Liver (tissue), 9 donors: Measurements from ENCODE around the gene IP6K2. TPM values are rescaled to one million over a fixed set of nuclear protein-coding genes. Genes with fewer than 3 reads are reported as not detected.
A peak's percentile ranks its signal among the peaks of the same experiment; 100 is the strongest.

Experiments used
- DNase-seq: peaks from one replicate; pipeline ENCODE4 v3.0.0-alpha.2; 2017; ENCODE audit warnings: low spot score
- H3K27ac ChIP-seq, 2 donors: one replicate each; pipeline ENCODE4 v1.7.0; 2013; ENCODE audit warnings: inconsistent platforms in 2 of 2, low read length in 2 of 2, control low read depth in 1 of 2, low read depth in 1 of 2, mild to moderate bottlenecking in 1 of 2
- H3K27me3 ChIP-seq, 4 donors: one replicate each; pipeline versions ENCODE4 v1.6.1 to v1.7.0; 2013; ENCODE audit warnings: low read length in 3 of 4, inconsistent platforms in 1 of 4, mild to moderate bottlenecking in 1 of 4, moderate library complexity in 1 of 4; ENCODE audit not compliant: control insufficient read depth in 4 of 4, insufficient read depth in 4 of 4
- H3K36me3 ChIP-seq, 4 donors: one replicate each; pipeline versions ENCODE4 v1.6.1 to v1.7.0; 2013; ENCODE audit warnings: low read length in 3 of 4, mild to moderate bottlenecking in 3 of 4, low read depth in 1 of 4, moderate library complexity in 1 of 4; ENCODE audit not compliant: control insufficient read depth in 4 of 4, insufficient read depth in 3 of 4
- H3K4me1 ChIP-seq, 4 donors: one replicate each; pipeline versions ENCODE4 v1.6.1 to v1.7.0; 2013; ENCODE audit warnings: low read length in 3 of 4, mild to moderate bottlenecking in 3 of 4, moderate library complexity in 1 of 4; ENCODE audit not compliant: control insufficient read depth in 4 of 4, insufficient read depth in 4 of 4
- H3K4me3 ChIP-seq, 3 donors: one replicate each; pipeline versions ENCODE4 v1.6.1 to v1.7.0; 2013; ENCODE audit warnings: low read length in 3 of 3, control low read depth in 1 of 3, low read depth in 1 of 3, mild to moderate bottlenecking in 1 of 3
- H3K9ac ChIP-seq, 2 donors: one replicate each; pipeline ENCODE4 v1.7.0; 2013; ENCODE audit warnings: low read length in 2 of 2, mild to moderate bottlenecking in 2 of 2, moderate library complexity in 2 of 2, control low read depth in 1 of 2, low read depth in 1 of 2
- H3K9me3 ChIP-seq, 4 donors: one replicate each; pipeline versions ENCODE4 v1.6.1 to v1.7.0; 2013; ENCODE audit warnings: low read length in 3 of 4; ENCODE audit not compliant: control insufficient read depth in 4 of 4
- EGR1 ChIP-seq, 2 donors: IDR thresholded peaks; 2 replicates each; pipeline ENCODE4 v1.6.1; 2016 to 2018; ENCODE audit warnings: antibody characterized with exemption in 2 of 2, low read depth in 2 of 2
- FOXA2 ChIP-seq: IDR thresholded peaks from 2 replicates; pipeline ENCODE4 v1.6.1; 2016; ENCODE audit warnings: antibody characterized with exemption
- GABPA ChIP-seq, 2 donors: IDR thresholded peaks in 1 of 2; conservative IDR thresholded peaks in 1 of 2; 2 replicates each; pipeline ENCODE4 v1.6.1; 2016; ENCODE audit warnings: antibody characterized with exemption in 2 of 2, mild to moderate bottlenecking in 1 of 2, moderate library complexity in 1 of 2
- HNF4A ChIP-seq, 2 donors: conservative IDR thresholded peaks; 2 replicates each; pipeline ENCODE4 v1.6.1; 2016; ENCODE audit warnings: antibody characterized with exemption in 2 of 2, mild to moderate bottlenecking in 2 of 2
- HNF4G ChIP-seq: IDR thresholded peaks from 2 replicates; pipeline ENCODE4 v1.6.1; 2016; ENCODE audit warnings: antibody characterized with exemption
- JUND ChIP-seq, 2 donors: IDR thresholded peaks; 2 replicates each; pipeline ENCODE4 v1.6.1; 2016; ENCODE audit warnings: antibody characterized with exemption in 2 of 2
- NR2F2 ChIP-seq: IDR thresholded peaks from 2 replicates; pipeline ENCODE4 v1.6.1; 2016; ENCODE audit warnings: antibody characterized with exemption
- RAD21 ChIP-seq, 2 donors: IDR thresholded peaks; 2 replicates each; pipeline ENCODE4 v1.6.1; 2016; ENCODE audit warnings: antibody characterized with exemption in 2 of 2, mild to moderate bottlenecking in 2 of 2
- SP1 ChIP-seq: IDR thresholded peaks from 2 replicates; pipeline ENCODE4 v1.6.1; 2018; ENCODE audit warnings: antibody characterized with exemption, mild to moderate bottlenecking
- YY1 ChIP-seq: IDR thresholded peaks from 2 replicates; pipeline ENCODE4 v1.6.1; 2016; ENCODE audit warnings: antibody characterized with exemption, mild to moderate bottlenecking
- ZBTB33 ChIP-seq: IDR thresholded peaks from 2 replicates; pipeline ENCODE4 v1.6.1; 2016; ENCODE audit warnings: antibody characterized with exemption
- WGBS: extraction: QIAGEN DNeasy Blood & Tissue Kit; methylation state at CpG from one replicate; pipeline ENCODE4 v1.1.7; 2013; 5-methylcytosine and 5-hydroxymethylcytosine counted together
- polyA plus RNA-seq, 2 donors: library from polyadenylated mRNA; stranded (reverse) in 1 of 2; unstranded in 1 of 2; fragments of 200-250 nt in 1 of 2; fragments of >200 nt in 1 of 2; fragmentation: Nextera tagmentation in 1 of 2; extraction: Ambion mirVana in 1 of 2; gene quantifications; one replicate each; pipeline versions ENCODE4 v1.2.1 to v1.2.3, GENCODE V29; 2013 to 2015
- total RNA-seq, 2 donors: library from RNA; depleted of rRNA; stranded (reverse); fragments of >200 nt; gene quantifications; one replicate each; pipeline ENCODE4 v1.2.3, GENCODE V29; 2014
- donor health status: healthy.
- donor health status: healthy.
- donor health status: healthy.
- donor health status: healthy.
- donor health status: healthy.

IP6K2 gene
- total and polyA plus RNA-seq, 4 donors, result 21.8 to 37.6 (median 24.3) TPM

DNA sequence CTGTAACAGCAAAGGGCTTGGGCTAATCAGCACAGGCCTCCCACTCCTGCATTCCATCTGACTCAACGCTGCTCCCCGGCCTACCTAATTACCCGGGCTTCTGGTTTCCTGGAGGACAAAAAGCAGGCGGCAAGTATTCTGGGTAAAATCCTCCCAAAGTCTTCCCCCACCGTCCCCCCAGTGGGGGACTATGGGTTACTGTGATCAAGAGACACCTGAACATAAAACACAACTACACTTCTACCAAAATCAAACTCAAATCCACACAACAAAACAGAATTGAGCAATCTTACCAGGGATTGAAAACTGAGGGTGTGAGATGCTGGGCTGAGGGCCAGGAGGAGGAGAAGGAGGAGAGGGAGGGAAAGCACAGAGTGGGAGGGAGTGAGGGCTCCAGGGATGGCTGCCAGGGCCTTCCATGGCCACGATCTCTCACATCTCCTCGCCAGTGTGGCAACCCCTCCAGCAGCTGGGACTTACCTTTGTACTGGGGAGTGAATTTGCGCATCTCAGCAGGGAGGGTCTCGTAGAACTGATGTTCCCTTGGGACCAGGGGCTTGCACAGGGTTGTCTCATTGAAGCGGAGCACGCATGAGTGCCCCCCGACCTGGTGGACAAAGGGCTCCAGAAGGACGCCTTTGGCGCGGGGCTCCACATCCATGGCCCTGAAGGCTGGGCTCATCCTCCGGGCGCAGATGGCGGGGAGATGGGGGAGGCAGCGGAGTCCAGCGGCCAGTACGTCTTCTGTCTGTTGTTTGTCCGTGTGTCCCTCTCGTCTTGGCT lies 22.2 kb downstream of the IP6K2 start:
- WGBS, result 82% methylated on average over 23 of the region's 23 CpGs
- Histone ChIP-seq H3K9ac (no peak overlapping the region), H3K36me3 (peaks cover 21 to 53% (median 48%) of the 10 kb centered on the region in 4 donors), H3K4me1 (peaks cover 0 to 5% (median 4%) of the 10 kb centered on the region in 4 donors), H3K9me3 (no peaks in the 10 kb centered on the region), H3K4me3 (no peak overlapping the region), H3K27me3 (no peaks in the 10 kb centered on the region), H3K27ac (peak overlapping the region in 1 of 2 donors; percentile 17)
- DNase-seq, result no peak
- TF ChIP-seq RAD21 (IDR thresholded peaks at IDR 0.05) (no peak), EGR1 (IDR thresholded peaks at IDR 0.05; ENCODE audit: low read depth in 2 of 2) (no peak), YY1 (no peak), NR2F2 (no peak), FOXA2 (no peak), JUND (IDR thresholded peaks at IDR 0.05) (no peak), HNF4A (conservative IDR thresholded peaks at IDR 0.05) (no peak), SP1 (no peak), HNF4G (no peak), GABPA (IDR thresholded peaks at IDR 0.05 in 1 of 2, conservative IDR thresholded peaks at IDR 0.05 in 1 of 2) (no peak)

GRCh38 chr3:48693826-48694225 lies 23.2 kb downstream of the IP6K2 start:
- H3K36me3 ChIP-seq, result peaks cover 23 to 57% (median 52%) of the 10 kb centered on the region in 4 donors
- H3K4me3 ChIP-seq, result no peak overlapping the region
- DNase-seq, result no peak
- no peak overlapping the region for H3K9ac ChIP-seq
- H3K27me3 ChIP-seq, result no peaks in the 10 kb centered on the region
- H3K27ac ChIP-seq, result no peak overlapping the region
- peaks cover 0 to 5% (median 4%) of the 10 kb centered on the region in 4 donors for H3K4me1 ChIP-seq
- TF ChIP-seq YY1, result no peak
- no peak for TF ChIP-seq FOXA2
- no peak for TF ChIP-seq ZBTB33
- 93% methylated on average over 8 of the region's 8 CpGs for WGBS
- no peaks in the 10 kb centered on the region for H3K9me3 ChIP-seq

GRCh38 chr3:48692551-48692950 lies 24.5 kb downstream of the IP6K2 start:
- Histone ChIP-seq H3K4me3 (no peak overlapping the region), H3K9me3 (no peaks in the 10 kb centered on the region), H3K4me1 (peaks cover 0 to 5% (median 4%) of the 10 kb centered on the region in 4 donors), H3K9ac (no peak overlapping the region), H3K27ac (no peak overlapping the region), H3K36me3 (peaks cover 22 to 67% (median 60%) of the 10 kb centered on the region in 4 donors), H3K27me3 (no peaks in the 10 kb centered on the region)
- TF ChIP-seq NR2F2 (no peak), ZBTB33 (no peak), FOXA2 (no peak)
- no peak for DNase-seq
